Erythroblast (primary cell): ENCODE results near the gene RPS27L.

Experiments used
- GATA1 ChIP-seq: IDR thresholded peaks from 2 replicates; pipeline ENCODE4 v1.6.1; 2011; ENCODE audit warnings: low read depth, mild to moderate bottlenecking, control low read depth, low read length, moderate library complexity
- POLR2A ChIP-seq: IDR thresholded peaks from 2 replicates; pipeline ENCODE4 v1.6.1; 2011; ENCODE audit warnings: mild to moderate bottlenecking, low read length

DNA sequence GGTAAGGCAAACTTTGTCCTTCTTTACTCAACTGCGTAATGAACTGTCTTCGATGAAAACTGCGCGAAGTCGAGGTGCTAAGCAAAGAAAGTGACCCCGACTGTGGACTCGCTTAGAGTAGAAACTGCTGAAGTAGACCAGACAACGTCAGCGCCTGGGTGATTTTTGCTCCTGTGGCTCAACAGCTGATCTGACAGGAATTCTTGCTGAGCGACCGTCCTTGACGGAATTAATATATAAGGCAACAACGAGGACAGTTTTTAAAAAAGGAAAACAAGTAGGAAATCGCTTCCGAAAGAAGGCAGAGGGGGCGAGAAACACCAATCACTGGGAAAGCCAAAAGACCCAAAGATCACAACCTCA lies 541 bp downstream of the RPS27L start:
- no peak for TF ChIP-seq POLR2A
- no peak for TF ChIP-seq GATA1
